GDM1 (cell line): ENCODE results near the gene TPCN1.

Source experiments
- DNase-seq: peaks from one replicate; lab custom pipeline; 2025; lab: John Stamatoyannopoulos, UW

The TPCN1 gene

DNA sequence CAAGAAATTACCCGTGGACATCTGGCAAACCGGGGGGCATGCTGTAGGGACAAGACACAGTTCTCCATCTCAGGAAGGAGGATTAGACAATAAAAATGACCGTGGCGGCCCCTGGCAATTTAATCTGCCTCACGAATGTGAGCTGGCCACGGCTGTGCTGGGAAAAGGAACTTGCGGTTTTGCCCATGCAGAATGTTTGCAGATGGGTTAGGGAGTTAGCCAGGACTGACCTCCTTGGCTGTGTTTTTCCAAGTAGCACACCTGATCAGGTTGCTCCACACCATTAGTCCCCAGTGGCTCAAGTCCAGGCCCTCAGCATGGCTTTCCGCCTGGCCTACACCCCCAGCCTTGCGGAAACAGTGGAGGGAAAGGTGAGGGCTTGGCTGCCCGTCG lies 20.8 kb downstream of the TPCN1 start:
- no peak for DNase-seq

DNA sequence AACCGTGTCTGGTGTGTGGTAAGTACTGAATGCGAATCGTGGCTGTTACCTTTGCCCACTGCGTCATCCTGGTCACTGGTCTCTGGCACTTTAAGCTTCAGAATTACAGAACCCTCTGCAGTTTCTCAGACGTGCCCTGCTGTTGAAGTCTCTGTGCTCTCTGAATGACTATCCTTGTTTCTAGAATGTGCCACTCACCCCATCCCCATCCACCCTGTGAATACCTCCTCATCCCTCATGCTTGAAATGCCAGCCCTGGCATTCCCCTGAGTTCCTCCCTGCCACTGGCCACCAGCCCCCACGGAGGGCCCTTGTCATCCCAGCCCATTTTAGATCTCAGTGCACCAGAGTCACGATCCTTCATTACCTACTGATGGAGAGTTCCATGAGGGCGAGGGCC lies 21.3 kb downstream of the TPCN1 start:
- no peak for DNase-seq

DNA sequence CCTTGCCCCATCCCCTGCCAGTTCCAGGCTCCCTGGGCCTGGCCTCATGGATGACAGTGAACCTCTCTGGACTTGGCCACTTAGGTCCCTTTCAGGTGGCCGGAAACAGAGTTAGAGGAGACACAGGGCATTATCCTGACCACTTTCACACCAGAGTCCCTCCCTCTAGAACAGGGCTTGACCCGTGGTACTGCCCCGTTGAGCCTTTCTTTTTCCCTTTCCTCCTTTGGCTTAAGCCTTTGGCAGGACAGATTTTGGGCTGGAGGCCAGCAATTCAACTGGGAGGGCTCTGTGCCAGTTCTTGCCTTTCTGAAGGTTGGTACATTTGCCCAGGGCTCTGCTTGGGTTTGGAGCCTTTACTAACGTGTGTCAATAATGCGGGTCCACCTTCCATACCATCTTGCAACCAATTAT lies 22.8 kb downstream of the TPCN1 start:
- no peak for DNase-seq

DNA sequence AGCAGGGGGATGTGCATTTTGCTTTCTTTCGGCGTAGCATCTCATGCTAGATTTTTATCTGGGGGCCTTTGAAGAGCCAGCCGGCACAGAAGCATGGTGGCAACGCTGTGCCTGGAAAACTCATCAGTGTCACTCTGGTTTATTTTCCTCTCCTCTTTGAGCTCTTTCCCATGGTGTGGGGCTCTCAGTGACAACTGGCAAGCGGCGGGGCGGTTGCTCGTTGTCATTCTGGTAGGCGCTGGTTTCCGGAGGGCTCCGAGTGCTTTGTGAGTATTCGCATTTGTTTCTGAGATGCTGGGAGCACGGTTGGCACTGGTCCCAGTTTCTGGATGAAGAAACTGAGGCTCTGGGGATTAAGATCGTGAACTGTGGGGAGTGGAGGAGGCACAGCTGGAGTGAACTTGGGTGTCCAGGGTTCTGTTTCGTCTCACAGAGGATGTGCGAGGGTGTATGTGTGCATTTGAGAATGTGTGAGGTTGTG lies 23.3 kb downstream of the TPCN1 start:
- DNase-seq, result no peak

DNA sequence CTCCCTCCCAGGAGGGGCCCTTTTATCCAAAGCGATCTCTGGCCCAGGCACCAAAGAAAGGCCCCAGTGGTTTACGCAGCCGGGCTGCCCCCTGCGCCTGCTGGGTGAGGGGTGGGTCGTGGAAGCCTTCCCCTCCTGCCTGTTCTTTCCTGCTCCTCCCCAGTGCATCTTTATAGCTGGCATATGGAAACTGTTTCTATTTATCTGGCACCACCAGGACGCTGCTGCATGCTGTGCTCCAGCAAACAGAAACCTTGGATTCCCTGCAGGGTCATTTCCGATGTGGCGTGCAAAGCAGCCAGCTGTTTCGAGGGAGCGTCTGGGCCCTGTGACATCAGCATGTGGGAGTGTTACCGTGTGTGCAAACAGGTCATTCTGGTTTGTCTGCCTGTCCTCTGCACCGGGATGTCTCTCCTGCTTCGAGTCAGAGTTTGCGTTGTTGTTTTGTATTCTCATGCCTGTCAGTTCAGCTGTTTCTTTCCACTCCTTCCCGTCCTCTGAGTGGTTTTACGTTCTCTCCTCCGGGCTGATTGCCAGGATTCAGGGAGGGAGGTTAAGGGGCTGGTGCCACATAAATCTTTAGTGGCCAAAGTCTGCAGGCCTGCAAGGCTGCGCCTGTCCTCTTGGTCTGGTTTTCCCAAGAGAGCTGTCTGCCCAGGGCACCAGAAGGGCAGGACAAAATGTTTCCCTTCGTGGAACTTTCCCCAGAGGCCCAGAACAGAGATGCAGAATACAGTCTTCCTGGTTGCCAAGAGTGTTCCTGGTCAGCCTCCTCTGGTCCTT lies 24.6 kb downstream of the TPCN1 start:
- no peak for DNase-seq

DNA sequence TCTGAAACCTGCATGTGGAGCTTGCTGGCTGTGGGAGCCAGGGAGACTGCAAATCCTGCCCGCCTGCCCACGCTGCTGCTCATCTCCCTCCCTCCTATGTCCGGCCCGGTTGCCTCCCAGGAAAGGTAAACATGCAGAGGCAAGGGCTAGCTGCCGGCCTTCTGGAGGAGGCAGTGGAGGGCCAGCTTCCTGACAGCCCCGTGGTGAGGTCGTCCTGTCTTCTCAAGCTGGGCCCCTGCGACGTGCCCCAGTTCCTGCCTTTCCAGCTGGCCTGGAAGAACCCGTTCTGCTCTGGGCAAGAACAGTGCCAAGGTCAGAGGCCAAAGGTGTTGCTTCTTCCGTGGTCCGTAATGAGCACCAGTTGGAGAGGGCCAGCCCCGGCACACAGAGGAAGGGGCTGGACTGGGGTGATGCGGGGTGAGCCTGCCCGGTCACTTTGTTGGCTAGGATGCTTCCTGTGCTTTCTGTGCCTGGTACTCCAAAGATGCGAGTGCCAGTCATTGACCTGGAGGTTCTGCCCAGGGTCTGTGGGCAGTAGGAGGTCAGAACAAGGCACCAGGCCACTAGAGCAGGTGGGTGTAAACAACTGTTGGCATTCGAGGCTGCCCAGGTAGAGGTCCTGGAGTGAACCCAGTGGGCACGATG lies 25.3 kb downstream of the TPCN1 start:
- no peak for DNase-seq

DNA sequence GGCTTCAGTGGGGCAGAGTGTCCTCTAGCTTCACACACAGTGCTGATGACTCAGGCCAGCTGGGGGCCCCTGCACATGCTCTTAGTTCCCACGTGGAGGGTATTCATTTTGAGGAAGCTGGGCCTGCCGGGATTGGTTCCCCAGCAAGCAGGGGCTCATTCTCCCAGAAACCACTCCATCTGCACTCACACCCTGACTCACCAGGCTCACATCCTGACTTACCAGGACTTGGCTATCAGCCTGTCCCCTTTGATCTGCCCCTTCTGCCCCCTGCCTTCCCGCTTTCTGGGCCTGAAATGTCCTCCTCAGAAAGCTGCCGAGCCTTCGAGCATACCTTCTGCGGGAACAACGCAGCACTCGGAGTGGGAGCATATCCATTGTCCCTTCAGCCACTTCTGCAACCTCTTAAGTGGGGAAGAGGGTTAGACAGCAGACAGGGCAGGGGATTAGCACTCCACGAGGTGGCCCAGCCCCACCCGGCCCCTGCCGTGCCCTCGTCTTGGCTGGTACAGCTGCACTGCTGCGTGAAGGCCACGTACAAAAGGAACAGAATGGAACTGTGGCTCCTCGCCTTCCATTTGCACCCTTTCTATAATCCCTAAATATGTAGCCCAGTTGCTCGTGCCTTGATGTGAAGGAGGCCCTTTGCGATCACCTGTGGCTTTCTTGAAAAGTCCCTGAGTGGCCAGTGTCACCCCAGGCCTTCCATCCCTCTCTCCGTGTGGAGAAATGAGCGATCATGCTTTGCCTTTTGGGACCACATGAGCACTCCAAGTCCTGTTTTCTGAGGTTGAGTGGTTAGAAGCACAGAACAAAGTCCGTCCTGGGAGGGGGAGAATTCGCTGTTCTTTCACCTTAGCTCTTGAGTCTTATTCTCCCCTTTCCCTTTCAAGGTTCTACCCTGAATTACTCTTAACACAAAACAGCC lies 26.1 kb downstream of the TPCN1 start:
- peak; percentile 45 for DNase-seq

DNA sequence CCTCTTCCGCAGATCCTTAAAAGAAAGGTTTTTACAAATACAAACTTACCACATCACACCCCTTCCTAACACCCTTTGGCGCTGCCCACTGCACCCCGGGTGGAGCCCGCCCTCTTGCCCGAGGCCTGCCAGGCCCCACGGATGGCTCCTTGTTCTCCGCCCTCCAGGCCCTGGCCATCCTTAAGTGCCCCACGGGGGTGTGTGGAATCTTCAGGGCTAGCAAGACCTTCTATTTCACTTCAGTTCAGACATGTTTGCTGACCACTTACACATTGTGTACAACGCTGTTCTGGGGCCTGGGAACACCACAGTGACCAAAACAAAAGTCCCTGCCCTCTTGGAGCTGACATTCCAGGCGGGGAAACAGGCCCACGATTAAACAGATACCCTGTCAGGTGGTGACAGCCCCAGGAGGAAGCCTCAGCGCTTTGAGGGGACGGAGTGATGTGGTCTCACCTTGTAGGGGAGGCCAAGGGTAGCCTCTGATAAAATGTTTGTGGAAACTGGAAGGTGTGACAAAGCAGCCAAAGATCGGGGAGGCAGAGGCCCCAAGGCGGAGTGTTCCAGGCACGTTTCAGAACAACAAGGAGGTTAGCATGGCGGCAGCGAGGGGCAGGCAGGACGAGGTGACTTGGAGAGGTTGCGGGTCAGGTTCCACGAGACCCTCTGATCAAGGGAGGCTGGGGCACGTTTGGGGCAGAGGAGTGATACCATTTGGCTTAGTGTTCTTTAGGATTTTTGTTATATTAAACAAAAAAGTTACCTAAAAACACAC lies 27.0 kb downstream of the TPCN1 start:
- DNase-seq, result no peak

DNA sequence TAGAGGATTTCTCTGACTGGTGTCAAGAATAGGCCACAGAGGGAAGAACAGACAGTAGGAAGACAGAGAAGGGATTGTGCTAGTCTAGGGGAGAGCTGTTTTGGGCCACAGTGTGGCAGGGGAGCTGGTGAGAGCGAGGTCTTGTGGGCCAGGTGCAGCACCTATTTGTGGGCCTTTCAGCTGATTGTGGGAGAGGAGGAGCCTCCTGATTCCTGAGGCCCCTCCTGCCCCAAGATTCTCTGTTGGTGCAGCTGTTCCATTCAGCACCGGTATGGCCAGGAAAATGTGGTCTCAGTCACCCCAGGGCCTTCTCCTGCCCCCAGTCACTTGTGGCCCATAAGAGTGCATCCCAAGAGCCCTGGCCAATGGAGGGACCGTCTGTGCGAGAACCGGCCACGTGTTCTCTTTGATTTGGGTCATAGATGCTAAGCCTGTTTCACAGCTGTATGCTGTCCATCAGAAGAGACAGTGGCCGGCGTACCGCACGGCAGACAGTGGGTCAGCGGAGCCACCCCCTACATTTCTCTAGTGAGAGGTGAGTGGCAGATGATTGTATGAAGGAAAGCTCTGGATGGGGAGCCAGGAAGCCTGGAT lies 27.7 kb downstream of the TPCN1 start:
- DNase-seq, result no peak

DNA sequence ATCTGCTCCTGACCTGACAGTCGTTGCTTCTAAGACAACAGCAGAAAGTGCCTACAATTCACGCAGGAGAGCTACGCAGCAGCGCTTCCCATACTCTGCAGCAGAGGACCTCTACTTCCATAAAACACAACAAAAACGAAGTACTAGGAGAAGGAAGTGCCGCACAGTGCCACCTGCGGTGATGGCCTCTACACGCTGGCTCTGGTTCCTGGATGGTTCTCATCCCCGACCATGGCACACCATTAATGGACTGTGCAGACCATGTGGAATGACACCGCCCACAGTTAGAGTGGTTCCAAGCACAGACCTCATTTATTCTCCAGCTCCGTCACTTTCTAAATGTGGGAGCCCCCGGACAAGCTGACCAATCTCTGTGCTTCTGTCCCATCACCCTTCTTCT lies 28.3 kb downstream of the TPCN1 start:
- DNase-seq, result no peak

DNA sequence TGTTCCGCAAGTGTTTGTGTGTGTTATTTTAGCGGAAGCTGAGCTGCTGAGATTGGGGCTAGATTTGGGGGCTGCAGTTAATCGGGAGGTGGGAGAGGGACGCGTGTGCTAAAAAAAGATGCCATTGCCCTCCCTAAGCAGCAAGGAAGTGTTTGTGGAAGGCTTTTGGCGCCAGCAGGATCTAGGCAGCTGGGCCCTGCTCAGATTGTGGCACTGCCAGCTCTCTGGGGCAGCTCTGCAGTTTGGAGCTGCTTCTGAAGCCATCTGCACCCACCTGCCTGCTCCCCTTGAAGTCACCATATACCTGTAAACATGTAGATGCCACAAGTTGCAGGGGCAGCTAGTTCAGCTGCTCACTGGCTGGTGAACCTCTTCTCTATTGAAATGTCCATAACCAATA lies 28.8 kb downstream of the TPCN1 start:
- no peak for DNase-seq

DNA sequence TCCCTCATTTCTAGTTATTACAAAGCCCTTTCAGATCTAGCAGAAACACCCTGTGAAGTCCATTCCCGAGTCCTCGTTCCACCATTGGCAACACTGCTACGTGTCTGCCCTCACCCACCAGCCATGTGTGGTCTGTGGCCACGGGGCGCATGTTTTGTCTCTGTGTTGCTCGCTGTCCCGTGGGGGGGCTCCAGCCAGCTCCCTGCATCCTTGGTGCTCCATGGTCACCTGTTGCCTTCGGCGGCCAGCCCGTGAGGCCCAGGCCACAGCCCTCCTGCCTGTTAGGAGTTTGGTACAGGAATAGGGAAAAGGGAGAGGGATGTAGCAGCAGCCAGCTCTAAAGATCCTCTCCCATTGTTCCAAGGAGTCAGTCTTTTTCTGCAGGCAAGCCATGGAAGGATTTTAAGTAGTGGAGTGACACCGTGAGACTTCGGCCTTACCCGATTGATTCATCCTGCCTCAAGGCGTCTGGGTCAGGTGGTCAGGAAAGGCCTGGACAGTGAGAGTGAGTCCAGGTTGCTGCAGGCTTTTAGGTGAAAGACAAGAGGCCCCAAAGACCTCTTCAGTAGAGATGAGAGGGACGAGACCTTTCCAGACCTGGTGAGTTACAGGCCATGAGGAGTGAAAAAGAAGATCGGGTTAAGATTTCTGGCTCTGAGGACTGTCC lies 30.3 kb downstream of the TPCN1 start:
- no peak for DNase-seq

DNA sequence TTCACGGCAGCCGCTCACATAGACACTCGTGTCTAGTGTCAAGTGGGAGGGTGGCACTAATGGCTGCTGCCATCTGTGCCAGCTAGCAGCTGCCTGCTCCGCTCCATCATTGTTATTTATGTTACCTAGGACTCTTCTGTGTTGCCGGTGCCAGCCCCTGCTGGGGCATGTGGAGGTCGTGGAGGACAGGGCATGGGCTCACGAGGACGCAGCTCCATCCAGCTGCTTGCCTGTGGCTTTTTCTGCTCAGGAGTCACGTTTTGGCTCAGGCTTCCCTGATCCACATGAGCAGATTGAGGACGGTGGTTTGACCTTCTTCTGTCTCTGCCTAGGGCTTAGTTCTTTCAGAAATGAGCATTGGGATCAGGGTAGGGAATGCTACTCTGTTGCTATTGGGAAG lies 31.2 kb downstream of the TPCN1 start:
- no peak for DNase-seq

DNA sequence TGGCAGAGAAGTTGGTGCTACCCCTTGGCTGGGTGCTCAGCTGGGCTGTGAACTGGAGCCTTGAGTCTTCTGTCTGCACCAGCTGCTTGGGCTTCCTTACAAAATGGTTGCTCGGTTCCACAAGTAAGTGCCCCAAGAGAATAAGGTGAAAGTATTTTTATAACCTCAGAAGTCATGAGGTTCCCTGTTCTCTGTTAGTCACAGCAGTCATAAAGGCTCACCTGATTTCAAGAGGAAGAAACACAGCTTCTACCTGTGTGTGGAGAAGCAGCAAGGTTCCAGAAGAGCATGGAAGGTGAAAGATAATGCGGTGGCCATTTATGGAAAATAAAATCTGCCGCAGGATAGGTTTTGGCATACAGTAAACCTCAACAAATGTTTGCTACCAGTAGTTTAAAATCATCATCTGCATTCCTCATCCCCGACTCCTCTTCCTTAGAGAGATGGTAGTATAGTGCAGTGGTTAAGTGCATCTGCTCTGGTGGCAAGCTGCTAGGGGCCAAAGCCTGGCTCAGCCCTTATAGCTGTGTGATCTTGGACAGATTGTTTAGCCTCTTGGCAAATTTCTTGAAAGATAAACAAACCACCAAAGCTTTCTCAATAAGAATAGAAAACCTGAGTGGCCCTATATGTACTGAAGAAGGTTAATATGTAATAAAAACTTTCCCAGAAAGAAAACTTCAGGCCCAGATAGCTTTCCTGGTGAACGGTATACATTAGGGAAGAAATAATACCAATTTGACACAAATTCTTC lies 32.4 kb downstream of the TPCN1 start:
- no peak for DNase-seq

DNA sequence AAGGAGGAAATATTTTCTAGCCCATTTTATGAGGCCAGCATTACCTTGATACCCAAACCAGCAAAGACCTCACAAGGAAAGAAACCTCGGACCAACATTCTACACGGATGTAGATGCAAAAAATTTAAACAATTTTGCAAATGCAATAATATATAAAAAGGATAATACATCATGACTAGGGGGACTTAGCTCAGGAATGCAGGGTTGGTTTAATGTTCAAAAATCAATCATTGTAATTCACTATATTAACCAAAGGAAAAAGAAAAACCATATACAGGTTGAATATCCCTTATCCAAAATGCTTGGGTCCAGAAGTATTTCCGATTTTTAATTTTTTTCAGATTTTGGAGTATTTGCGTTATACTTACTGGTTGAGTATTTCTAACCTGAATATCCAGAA lies 33.0 kb downstream of the TPCN1 start:
- no peak for DNase-seq

DNA sequence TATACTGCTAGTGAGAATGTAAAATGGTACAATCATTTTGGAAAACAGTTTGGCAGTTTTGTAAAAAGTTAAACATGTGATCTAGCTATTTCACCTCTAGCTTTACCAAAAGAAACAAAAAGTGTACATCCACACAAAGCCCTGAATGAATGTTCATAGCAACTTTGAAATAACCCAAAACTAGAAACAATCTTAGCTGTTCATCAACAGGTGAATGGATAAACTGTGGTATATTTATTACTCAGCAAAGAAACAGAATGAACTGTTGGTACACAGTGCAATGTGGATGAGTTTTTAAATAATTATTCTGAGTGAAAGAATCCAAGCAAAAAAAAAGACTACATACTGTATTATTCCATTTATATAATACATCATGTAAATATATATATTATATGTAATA lies 36.3 kb downstream of the TPCN1 start:
- no peak for DNase-seq

DNA sequence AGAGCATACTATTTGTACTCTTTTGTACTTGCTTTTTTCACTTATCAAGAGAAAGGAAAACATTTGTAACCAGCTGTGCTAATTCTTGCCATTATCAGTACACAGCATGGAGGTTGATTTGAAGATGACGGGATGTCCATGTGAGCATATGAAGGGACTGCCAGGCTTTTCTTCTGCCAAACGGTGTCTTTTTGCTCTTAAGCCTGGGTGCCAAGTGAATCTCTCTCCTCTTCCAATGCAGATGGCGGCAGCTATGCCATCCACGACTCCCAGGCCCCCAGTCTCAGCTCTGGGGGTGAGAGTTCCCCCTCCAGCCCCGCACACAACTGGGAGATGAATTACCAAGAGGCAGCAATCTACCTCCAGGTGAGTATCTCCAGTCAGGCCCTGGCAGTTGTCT lies 38.9 kb downstream of the TPCN1 start:
- no peak for DNase-seq

DNA sequence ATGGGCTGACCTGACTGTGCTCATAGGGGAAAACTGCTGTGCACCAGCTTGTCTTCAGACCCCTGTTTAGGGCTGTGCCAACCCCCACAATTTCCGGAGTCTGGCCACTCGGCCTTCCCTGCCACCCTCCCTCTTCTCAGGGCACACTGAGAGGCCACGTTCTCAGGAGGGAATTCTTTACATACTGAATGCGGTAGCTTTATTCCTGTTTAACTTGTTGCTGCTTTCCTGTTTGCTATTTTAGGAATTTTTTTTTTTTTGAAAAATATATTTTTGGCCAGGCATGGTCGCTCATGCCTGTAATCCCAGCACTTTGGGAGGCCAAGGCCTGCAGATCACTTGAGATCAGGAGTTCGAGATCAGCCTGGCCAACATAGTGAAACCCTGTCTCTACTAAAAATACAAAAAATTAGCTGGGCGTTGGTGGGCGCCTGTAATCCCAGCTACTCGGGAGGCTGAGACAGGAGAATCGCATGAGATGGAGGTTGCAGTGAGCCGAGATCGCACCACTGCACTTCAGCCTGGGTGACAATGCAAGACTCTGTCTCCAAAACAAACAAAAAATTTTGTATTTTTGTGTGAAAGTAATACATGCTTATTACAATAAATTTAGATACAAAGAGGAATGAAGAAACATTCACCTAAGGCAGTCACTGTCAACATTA lies 39.5 kb downstream of the TPCN1 start:
- DNase-seq, result no peak

DNA sequence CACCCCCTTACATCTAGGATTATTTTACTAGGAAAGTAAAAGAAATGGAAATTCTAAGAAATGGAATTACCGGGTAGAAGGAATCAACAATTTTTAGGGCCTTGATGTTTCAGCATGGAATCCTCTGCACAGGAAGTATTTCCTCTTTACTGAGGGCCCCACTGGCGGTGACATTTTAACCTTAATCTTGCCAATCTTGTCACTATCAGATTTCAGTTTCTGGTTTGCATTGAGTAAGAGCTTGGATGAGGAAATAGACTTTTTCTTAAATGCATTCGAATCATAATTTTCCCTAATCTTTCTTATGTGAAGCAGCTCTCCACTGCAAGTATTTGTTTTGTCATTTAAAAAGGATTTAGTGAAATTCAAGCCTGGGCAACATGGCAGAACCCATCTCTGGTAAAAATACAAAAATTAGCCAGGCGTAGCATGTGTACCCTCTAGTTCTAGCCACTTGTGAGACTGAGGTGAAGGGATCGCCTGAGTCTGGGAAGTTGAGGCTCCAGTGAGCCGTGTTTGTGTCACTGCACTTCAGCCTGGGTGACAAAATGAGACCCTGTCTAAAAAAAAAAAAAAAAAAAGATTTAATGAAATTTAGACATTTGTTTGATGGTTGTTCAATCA lies 40.7 kb downstream of the TPCN1 start:
- no peak for DNase-seq
